Pancreas (tissue), 10 donors: ENCODE measurements around the gene BFSP1. TPM values are rescaled to one million over a fixed set of nuclear protein-coding genes. Genes with fewer than 3 reads are reported as not detected.

Experiments used
- ATAC-seq, 4 donors: fragments of 200-7000 bp; cut with Tn5 transposase; one replicate each; pipeline versions ENCODE4 v1.8.0 to v1.9.1; 2020; ENCODE audit warnings: mild to moderate bottlenecking in 4 of 4, moderate library complexity in 4 of 4
- DNase-seq, 6 donors: peaks; one replicate each; pipeline ENCODE4 v3.0.0-alpha.2; 2020
- FAIRE-seq: peaks from 2 replicates; lab custom pipeline; 2012; peaks lifted over from hg19 to GRCh38; lab: Jason Lieb, UNC
- H3K27ac ChIP-seq, 4 donors: fragments of 200-600 bp; sonication (generic); 1 replicate in 3 of 4; 2 replicates in 1 of 4; pipeline versions ENCODE4 v1.5.0 to v1.8.0; 2020
- H3K27me3 ChIP-seq, 4 donors: fragments of 200-600 bp; one replicate each; pipeline ENCODE4 v1.8.0; 2021
- H3K36me3 ChIP-seq, 3 donors: fragments of 200-600 bp; sonication (generic) in 1 of 3; one replicate each; pipeline versions ENCODE4 v1.5.0 to v1.8.0; 2020 to 2021
- H3K4me1 ChIP-seq, 3 donors: fragments of 200-600 bp; one replicate each; pipeline ENCODE4 v1.8.0; 2021
- H3K4me3 ChIP-seq, 4 donors: fragments of 200-600 bp; sonication (generic) in 2 of 4; one replicate each; pipeline versions ENCODE4 v1.5.0 to v1.8.0; 2020 to 2021
- H3K9me3 ChIP-seq, 4 donors: fragments of 200-600 bp; one replicate each; pipeline ENCODE4 v1.8.0; 2021
- WGBS, 2 donors: extraction: QIAGEN DNeasy Blood & Tissue Kit; methylation state at CpG; one replicate each; pipeline ENCODE4 v1.1.7; 2013; 5-methylcytosine and 5-hydroxymethylcytosine counted together
- intact Hi-C, 3 donors: fragments of 100-400 bp; cut with DNase I; formaldehyde crosslinking; loops; one replicate each; pipeline versions ENCODE4 v1.11.1 to v1.14.2; 2022
- polyA plus RNA-seq, 2 donors: library from polyadenylated mRNA; stranded (reverse); fragments of 200-250 nt; gene quantifications; one replicate each; pipeline ENCODE4 v1.2.3, GENCODE V29; 2013
- total RNA-seq, 6 donors: library from RNA; stranded (reverse); fragmentation: NEBNext Ultra II Directional in 4 of 6; extraction: Animal tissue kit (Norgen Biotek cat#: 25700) in 4 of 6; gene quantifications; one replicate each; pipeline versions ENCODE4 v1.2.1 to v1.2.4, GENCODE V29; 2021 to 2023
- TF ChIP-seq, protein P1 (sequence below), 4 donors: fragments of 200-600 bp; sonication (generic) in 3 of 4; IDR thresholded peaks; one replicate each; pipeline versions ENCODE4 v1.5.0 to v1.8.0; 2021; ENCODE audit warnings: antibody characterized with exemption in 4 of 4
- donor health status: healthy with polysubstance abuse.
- donor health status: DM: no; HTN: no; CAD: no; lungs with moderate emphysema.
- donor health status: DM: no; HTN: no; CAD: no.
- donor health status: control.
- donor health status: control.
- donor health status: Bipolar disorder and iron deficiency.
- donor health status: DM: yes; HTN: yes; CAD: no.
- donor health status: DM: no; HTN: no; CAD: no.
- donor health status: DM: no; HTN: no; CAD: no.
- donor health status: DM: yes; HTN: yes; CAD: no.

Gene BFSP1
- total and polyA plus RNA-seq, 8 donors: 0.81 to 2.0 (median 1.4) TPM

DNA sequence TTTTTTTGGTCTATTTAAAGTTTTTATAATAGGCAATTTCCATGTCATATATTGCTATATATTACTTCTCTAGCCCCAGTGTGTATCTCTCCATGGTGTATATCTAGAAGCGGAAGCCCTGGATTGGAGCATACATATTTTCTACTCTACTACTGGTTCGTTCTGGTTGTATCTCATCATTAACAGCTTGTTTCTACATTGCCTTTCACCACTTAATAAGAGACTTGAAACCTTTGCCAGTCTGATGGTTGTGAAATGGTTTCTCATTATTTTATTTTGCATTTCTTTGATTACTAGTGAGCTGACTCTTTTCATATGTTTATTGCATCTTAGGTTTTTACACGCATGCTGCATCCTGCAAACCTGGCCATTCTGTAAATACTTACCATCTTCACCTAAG lies 42.3 kb upstream of the BFSP1 start:
- FAIRE-seq: no peak
- Histone ChIP-seq H3K4me1 (peaks cover 28 to 58% (median 36%) of the 10 kb centered on the region in 3 donors), H3K4me3 (no peak overlapping the region), H3K27me3 (no peaks in the 10 kb centered on the region), H3K36me3 (no peaks in the 10 kb centered on the region), H3K9me3 (no peaks in the 10 kb centered on the region), H3K27ac (no peak overlapping the region)
- ATAC-seq: no peak
- no peak for DNase-seq
- intact Hi-C loops: no loop called here
- 48 to 52% methylated on average over 3 of the region's 3 CpGs for WGBS, 2 donors
- TF ChIP-seq, protein P1, sequence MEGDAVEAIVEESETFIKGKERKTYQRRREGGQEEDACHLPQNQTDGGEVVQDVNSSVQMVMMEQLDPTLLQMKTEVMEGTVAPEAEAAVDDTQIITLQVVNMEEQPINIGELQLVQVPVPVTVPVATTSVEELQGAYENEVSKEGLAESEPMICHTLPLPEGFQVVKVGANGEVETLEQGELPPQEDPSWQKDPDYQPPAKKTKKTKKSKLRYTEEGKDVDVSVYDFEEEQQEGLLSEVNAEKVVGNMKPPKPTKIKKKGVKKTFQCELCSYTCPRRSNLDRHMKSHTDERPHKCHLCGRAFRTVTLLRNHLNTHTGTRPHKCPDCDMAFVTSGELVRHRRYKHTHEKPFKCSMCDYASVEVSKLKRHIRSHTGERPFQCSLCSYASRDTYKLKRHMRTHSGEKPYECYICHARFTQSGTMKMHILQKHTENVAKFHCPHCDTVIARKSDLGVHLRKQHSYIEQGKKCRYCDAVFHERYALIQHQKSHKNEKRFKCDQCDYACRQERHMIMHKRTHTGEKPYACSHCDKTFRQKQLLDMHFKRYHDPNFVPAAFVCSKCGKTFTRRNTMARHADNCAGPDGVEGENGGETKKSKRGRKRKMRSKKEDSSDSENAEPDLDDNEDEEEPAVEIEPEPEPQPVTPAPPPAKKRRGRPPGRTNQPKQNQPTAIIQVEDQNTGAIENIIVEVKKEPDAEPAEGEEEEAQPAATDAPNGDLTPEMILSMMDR (IDR thresholded peaks at IDR 0.05): no peak

DNA sequence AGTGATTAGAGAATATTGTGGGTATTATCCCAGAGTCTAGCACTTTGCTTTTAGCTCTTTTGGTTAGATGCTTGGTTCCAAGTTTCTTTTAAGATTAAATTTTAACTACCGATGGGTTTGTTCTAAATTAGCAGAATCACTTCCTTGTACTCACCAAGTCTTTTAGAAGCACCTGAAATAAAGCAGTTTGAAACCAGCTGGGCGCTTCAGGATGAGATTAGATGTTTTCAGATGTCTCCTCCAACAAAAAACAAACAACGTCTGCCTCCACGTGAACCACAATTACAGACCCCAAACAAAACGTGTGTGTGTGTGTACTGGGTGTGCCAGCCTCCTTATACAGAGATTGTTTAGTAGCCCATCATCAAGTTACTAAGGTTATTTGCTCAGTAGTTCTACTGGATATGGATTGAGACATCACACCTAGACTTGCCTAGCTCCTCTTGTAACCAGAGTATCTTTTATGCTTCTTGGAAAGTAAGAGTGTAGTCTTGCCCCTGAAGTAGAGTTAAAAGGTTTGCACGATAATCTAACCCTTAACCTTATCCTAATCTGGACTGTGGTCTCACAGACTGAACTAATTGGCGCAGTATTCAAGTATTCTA lies 41.0 kb upstream of the BFSP1 start:
- intact Hi-C loops: no loop called here
- H3K4me3 ChIP-seq: peak overlapping the region in 3 of 4 donors; percentile 73 to 100 (median 92)
- no peaks in the 10 kb centered on the region for H3K36me3 ChIP-seq
- FAIRE-seq (no peak), DNase-seq (no peak), ATAC-seq (no peak)
- peak overlapping the region in 3 of 4 donors; percentile 30 to 100 (median 96) for H3K27ac ChIP-seq
- WGBS, 2 donors: 12 to 13% methylated on average over 7 of the region's 7 CpGs
- no peaks in the 10 kb centered on the region for H3K9me3 ChIP-seq
- no peaks in the 10 kb centered on the region for H3K27me3 ChIP-seq
- TF ChIP-seq, protein P1 (IDR thresholded peaks at IDR 0.05): no peak
- peaks cover 28 to 50% (median 39%) of the 10 kb centered on the region in 3 donors for H3K4me1 ChIP-seq

DNA sequence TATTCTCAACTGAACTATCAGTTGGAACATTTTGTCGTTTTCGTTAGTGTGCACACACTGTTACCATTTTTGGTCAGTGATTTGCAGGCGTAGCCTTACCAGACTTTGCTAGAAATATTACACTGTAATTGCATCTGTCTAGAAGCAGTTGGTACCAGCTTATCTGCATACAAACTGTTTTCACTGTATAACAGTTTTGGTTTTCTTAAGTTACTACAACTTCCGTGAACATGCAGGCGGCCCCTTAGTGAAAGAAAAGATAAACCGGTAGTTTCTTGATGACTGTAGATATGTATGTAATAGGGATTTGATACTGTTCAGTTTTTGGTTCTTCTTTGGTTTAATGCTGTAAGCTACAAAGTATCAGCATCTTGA lies 40.0 kb upstream of the BFSP1 start:
- no peak for DNase-seq
- Histone ChIP-seq H3K4me1 (peaks cover 19 to 40% (median 32%) of the 10 kb centered on the region in 3 donors), H3K27ac (peak overlapping the region; percentile 30 to 100 (median 98)), H3K4me3 (peak overlapping the region; percentile 73 to 100 (median 96)), H3K27me3 (no peaks in the 10 kb centered on the region), H3K9me3 (no peaks in the 10 kb centered on the region), H3K36me3 (no peaks in the 10 kb centered on the region)
- no peak for ATAC-seq
- TF ChIP-seq, protein P1 (IDR thresholded peaks at IDR 0.05): no peak
- no peak for FAIRE-seq
- 3 to 5% methylated on average over 6 of the region's 6 CpGs for WGBS, 2 donors
- intact Hi-C loops: no loop called here

DNA sequence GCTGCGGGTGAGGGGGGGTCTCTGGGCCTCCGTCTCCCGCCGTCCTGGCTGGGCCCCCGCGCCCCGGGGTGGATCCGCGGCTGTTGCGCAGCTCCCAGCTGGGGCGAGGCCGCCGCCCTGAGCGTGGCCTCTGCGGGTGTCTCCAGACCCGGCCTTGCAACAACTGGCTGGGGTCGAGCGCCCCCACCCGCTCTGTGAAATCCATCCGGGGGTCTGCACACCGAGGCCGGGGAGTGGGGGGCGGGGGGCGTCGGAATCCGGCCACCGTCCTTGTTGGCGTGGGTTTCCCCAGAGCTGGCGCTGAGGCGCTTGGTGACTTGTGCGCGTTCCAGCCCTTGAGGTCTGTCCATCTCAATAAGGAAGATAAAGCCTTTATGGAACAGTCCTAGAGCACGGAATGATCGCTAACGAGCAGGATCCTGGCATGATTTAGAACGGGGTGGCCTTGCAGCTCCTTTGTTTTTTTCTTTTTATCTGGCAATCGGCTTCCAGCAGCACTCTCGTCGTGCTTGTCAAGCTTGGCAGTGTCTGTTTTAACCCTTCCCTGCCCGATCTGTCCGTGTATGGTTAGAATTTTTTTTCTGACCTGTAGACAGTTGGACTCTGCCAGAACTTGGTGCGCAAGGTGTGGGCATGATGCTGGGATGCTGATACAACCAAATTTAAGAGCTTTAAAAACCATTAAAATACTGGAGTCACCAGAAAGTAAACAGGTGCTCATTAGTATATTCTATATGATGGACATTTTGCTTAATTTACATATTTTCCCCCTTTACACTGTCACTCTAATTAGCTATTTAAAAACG lies 39.4 kb upstream of the BFSP1 start:
- intact Hi-C loops: no loop called here
- Histone ChIP-seq H3K27me3 (no peaks in the 10 kb centered on the region), H3K27ac (peak overlapping the region; percentile 96 to 100 (median 100)), H3K9me3 (no peaks in the 10 kb centered on the region), H3K4me1 (peaks cover 15 to 34% (median 27%) of the 10 kb centered on the region in 3 donors), H3K4me3 (peak overlapping the region; percentile 73 to 100 (median 96)), H3K36me3 (no peaks in the 10 kb centered on the region)
- whole genome bisulfite sequencing, 2 donors: 1 to 2% methylated on average over 24 to 43 of the region's 43 CpGs
- FAIRE-seq (no peak), ATAC-seq (peak; percentile 29 to 55 (median 44)), DNase-seq (peak in 5 of 6 donors; percentile 56 to 84 (median 63))
- TF ChIP-seq, protein P1 (IDR thresholded peaks at IDR 0.05): no peak
